ENCODE results near the gene KHDC4. TPM values are rescaled to one million over a fixed set of nuclear protein-coding genes. Genes with fewer than 3 reads are reported as not detected.
"Not testable (repeated sequence)": the region's sequence is repeated elsewhere in the genome, so short reads cannot be mapped to it uniquely, and the experiment has no call there.

KHDC4 gene
- total RNA-seq, 2 experiments from 2014 or later: 82.3 to 87.2 TPM

DNA sequence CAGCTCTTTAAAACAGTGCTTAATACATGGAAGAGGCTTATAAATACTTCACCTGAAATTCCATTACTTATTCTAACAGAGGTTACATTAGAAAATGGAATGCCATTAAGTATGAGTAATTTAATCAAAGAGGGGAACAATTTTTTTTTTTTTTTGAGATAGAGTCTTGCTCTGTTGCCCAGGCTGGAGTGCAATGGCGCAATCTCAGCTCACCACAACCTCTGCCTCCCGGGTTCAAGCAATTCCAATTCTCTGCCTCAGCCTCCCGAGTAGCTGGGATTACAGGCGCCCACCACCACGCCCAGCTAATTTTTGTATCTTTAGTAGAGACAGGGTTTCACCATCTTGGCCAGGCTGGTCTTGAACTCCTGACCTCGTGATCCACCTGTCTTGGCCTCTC lies 38.6 kb downstream of the KHDC4 start:
- CTCF ChIA-PET: interaction anchor here (0.6 to 0.7 kb wide), 2 partner anchors 122 to 401 kb away, joined by 4 read pairs; no protein-coding TSS in a partner anchor
- H3K4me3 Mint-ChIP-seq; H3K9me3 Mint-ChIP-seq; H3K27ac Mint-ChIP-seq; intact Hi-C loops (cut with micrococcal nuclease); DNase-seq; H3K27me3 Mint-ChIP-seq (ENCODE audit: low read depth): not testable (repeated sequence)
- H3K4me1 Mint-ChIP-seq (ENCODE audit: low read depth): peaks cover 15% of the 10 kb centered on the region
- H3K36me3 Mint-ChIP-seq (ENCODE audit: low read depth): peaks cover 16% of the 10 kb centered on the region

DNA sequence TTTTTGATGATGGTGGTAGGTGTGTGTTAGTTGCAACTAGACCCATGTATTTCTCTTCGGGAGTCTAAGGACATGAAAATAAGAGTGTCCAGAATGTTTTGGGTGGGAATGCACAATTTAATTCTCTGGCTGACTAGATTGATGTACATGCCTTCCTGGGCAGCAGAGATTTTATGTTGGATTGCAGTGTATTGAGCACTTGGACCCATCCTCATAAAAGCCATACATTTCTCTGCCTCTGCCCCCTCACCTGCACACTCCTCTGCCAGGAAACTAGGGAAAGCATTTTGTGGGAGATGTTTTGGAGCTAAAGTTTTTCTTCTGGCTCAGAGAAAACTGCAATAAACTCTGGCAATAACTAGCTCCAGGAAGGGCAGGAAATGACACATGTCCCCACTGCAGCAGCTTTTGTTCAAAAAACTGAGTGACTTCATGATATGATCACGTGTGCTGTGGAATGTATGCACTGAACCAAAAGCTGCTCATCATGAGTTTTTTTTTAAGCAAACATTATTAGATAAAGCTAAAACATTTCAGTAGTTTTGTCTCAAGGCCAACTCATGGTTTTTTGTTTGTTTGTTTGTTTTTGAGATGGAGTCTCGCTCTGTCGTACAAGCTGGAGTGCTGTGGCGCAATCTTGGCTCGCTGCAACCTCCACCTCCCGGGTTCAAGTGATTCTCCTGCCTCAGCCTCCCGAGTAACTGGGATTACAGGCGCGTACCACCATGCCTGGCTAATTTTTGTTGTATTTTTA lies 40.6 kb downstream of the KHDC4 start:
- intact Hi-C loops (cut with micrococcal nuclease): loop anchor here (1.0 kb wide), 1 partner anchor 34 kb away; the partner anchor contains the start of gene SYT11
- DNase-seq: peak; percentile 54
- peaks cover 10% of the 10 kb centered on the region for H3K36me3 Mint-ChIP-seq (ENCODE audit: low read depth)
- H3K4me1 Mint-ChIP-seq (ENCODE audit: low read depth): peaks cover 15% of the 10 kb centered on the region
- H3K9me3 Mint-ChIP-seq: no peaks in the 10 kb centered on the region
- CTCF ChIA-PET: interaction anchor here (0.6 to 1.1 kb wide), 5 partner anchors 32 to 356 kb away, joined by 3 read pairs; no protein-coding TSS in a partner anchor
- no peaks in the 10 kb centered on the region for H3K27me3 Mint-ChIP-seq (ENCODE audit: low read depth)
- no peak overlapping the region for H3K4me3 Mint-ChIP-seq
- peak overlapping the region; percentile 71 for H3K27ac Mint-ChIP-seq

DNA sequence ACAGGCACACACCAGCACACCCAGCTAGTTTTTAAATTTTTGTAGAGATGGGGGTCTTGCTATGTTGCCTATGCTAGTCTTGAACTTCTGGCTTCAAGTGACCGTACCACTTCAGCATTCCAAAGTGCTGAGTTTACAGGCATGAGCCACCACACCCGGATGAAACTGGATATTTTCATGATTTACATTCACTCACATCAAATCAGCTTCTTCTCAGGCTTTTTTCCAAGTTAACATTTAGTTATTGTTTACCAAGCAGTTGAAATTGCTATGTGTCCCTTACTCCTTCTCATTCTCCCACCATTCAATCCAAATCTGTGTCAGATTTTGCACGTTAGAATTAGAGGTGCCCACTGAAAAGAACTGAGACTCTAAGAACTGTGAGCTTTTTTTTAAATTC lies 41.4 kb downstream of the KHDC4 start:
- intact Hi-C loops (cut with micrococcal nuclease): loop anchor here (1.0 kb wide), 1 partner anchor 33 kb away; the partner anchor contains the start of gene SYT11
- peak overlapping the region; percentile 71 for H3K27ac Mint-ChIP-seq
- H3K36me3 Mint-ChIP-seq (ENCODE audit: low read depth): peaks cover 9% of the 10 kb centered on the region
- H3K9me3 Mint-ChIP-seq: no peaks in the 10 kb centered on the region
- no peaks in the 10 kb centered on the region for H3K27me3 Mint-ChIP-seq (ENCODE audit: low read depth)
- no peak for DNase-seq
- no peak overlapping the region for H3K4me3 Mint-ChIP-seq
- CTCF ChIA-PET: interaction anchor here (0.9 kb wide), 1 partner anchor 96 kb away, joined by 3 read pairs; no protein-coding TSS in a partner anchor
- H3K4me1 Mint-ChIP-seq (ENCODE audit: low read depth): peaks cover 15% of the 10 kb centered on the region

DNA sequence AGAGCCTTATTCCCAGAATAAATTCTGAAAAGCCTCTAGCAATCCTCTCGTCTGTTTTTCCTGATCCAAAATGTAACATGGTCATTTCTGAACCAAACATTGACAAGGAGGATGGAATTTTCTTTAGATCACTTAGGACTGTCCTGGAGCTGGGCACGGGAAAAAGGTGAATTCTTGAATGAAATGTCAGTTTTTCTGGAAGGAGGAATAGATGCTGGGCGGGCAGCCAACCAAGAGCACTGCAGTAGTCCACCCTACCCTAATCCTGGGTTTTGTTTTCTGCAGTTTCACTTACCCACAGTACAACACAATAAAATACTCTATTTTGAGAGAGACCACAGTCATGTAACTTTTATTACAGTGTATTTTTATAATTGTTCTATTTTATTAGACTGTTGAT lies 44.0 kb downstream of the KHDC4 start:
- CTCF ChIA-PET: interaction anchor here (0.7 kb wide), 1 partner anchor 21 kb away, joined by 3 read pairs; no protein-coding TSS in a partner anchor
- Mint-ChIP-seq H3K4me1 (ENCODE audit: low read depth) (peaks cover 15% of the 10 kb centered on the region), H3K27me3 (ENCODE audit: low read depth) (no peaks in the 10 kb centered on the region), H3K27ac (no peak overlapping the region), H3K9me3 (no peaks in the 10 kb centered on the region), H3K36me3 (ENCODE audit: low read depth) (no peaks in the 10 kb centered on the region), H3K4me3 (no peak overlapping the region)
- intact Hi-C loops (cut with micrococcal nuclease): no loop called here
- DNase-seq: no peak

DNA sequence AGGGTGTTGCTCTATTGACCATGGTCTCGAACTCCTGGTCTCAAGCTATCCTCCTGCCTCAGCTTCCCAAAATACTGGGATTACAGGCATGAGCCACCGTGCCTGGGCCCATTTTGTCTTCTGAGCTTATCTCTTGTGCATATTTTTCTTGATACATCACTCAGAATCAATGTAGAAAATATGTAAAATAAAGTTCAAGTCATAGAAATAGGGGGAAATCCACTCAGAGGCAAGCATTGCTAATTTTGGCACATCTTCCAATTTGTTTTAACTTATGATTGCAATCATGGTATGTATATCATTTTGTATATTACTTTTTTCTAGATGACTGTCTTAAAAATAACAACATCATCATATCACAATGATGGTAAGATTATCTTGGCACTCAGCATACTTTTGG lies 44.6 kb downstream of the KHDC4 start:
- peaks cover 15% of the 10 kb centered on the region for H3K4me1 Mint-ChIP-seq (ENCODE audit: low read depth)
- H3K27ac Mint-ChIP-seq: no peak overlapping the region
- no peak overlapping the region for H3K4me3 Mint-ChIP-seq
- no peaks in the 10 kb centered on the region for H3K9me3 Mint-ChIP-seq
- H3K36me3 Mint-ChIP-seq (ENCODE audit: low read depth): no peaks in the 10 kb centered on the region
- H3K27me3 Mint-ChIP-seq (ENCODE audit: low read depth): no peaks in the 10 kb centered on the region
- no peak for DNase-seq
- CTCF ChIA-PET: interaction anchor here (0.7 kb wide), 1 partner anchor 92 kb away, joined by 3 read pairs; no protein-coding TSS in a partner anchor
- intact Hi-C loops (cut with micrococcal nuclease): no loop called here

DNA sequence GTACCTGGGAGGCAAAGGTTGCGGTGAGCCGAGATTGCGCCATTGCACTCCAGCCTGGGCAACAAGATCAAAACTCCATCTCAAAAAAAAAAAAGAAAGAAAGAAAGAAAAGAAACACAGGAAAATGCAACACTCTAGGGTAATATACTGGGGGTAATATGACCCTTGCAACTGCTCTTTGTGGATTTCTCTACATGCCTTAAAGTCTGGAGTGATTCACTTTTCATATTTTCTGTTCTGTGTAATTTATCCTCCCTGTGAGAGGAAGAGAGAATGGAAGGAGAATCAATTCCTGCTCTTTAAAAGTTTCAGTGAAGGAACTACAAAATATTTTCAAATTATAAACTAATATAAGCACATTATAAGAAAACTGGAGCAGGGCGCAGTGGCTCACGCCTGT lies 45.7 kb downstream of the KHDC4 start:
- Mint-ChIP-seq H3K9me3 (no peaks in the 10 kb centered on the region), H3K4me1 (ENCODE audit: low read depth) (peaks cover 8% of the 10 kb centered on the region), H3K36me3 (ENCODE audit: low read depth) (no peaks in the 10 kb centered on the region), H3K27me3 (ENCODE audit: low read depth) (no peaks in the 10 kb centered on the region), H3K4me3 (no peak overlapping the region), H3K27ac (no peak overlapping the region)
- intact Hi-C loops (cut with micrococcal nuclease): no loop called here
- CTCF ChIA-PET: no interaction called here
- no peak for DNase-seq

DNA sequence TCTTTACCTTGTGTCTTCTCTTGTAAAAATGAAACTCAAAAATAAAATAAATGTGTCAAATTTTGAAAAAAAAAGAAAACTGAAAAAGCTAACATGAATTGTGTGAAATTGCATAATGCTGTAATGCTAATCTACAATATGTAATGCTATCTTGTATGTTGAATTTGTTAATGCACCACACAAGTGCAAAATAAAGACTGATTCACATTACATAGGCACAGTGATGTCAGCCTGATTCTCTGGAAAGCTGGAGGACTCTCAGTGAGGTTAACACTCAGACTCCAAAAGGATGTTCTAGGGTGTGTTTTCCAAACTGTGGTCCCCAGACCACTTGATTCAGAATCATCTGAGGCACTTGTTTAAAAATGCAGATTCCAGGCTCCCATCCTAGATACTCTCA lies 49.2 kb downstream of the KHDC4 start:
- H3K27ac Mint-ChIP-seq: no peak overlapping the region
- intact Hi-C loops (cut with micrococcal nuclease): no loop called here
- no peaks in the 10 kb centered on the region for H3K36me3 Mint-ChIP-seq (ENCODE audit: low read depth)
- no peaks in the 10 kb centered on the region for H3K9me3 Mint-ChIP-seq
- no peaks in the 10 kb centered on the region for H3K27me3 Mint-ChIP-seq (ENCODE audit: low read depth)
- no peaks in the 10 kb centered on the region for H3K4me1 Mint-ChIP-seq (ENCODE audit: low read depth)
- H3K4me3 Mint-ChIP-seq: no peak overlapping the region
- CTCF ChIA-PET: no interaction called here
- DNase-seq: no peak

DNA sequence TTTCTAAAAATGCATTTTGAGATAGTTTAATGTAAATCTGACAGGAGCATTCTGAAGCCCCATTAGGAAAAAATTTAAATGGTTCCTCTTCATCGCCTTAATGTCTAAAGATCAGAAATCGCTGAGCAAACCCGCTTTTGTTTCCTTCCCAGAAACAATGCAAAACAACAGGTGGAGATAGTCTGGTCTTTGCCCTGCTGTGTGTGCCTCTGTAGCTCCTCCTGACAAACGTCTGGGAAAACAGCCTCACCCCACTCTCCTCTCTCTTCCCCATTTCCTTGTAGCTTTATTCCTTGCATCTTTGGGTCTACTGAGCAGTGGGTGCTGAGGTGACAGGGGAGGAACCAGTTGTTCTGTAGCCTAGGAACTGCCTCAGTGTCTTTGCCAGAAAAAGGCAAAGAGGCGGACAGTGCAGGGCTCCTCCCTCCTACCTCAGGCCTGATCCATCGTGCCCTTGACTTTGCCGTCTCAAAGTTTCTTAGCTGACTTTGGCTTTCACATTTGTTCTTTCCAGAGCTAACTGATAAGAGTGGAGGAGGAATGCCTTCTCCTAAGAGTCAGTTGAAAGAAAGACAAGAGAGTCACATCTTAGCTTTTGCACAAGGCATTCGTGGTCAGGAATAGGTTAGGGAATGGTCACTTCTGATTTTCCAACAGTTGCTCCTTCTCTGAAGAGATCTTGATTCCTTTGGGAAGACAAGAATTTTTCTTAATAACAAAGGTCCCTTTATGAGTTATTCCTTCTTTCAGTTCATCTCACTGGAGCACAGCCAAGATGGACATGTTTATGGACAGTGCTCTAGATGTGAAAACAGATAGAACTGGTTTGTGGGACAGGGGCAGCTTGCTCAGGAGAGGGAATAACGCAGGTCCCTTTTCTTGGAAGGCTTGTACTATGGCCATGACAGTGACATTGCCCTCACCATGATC lies 49.9 kb downstream of the KHDC4 start:
- CTCF ChIA-PET: no interaction called here
- H3K27ac Mint-ChIP-seq: no peak overlapping the region

DNA sequence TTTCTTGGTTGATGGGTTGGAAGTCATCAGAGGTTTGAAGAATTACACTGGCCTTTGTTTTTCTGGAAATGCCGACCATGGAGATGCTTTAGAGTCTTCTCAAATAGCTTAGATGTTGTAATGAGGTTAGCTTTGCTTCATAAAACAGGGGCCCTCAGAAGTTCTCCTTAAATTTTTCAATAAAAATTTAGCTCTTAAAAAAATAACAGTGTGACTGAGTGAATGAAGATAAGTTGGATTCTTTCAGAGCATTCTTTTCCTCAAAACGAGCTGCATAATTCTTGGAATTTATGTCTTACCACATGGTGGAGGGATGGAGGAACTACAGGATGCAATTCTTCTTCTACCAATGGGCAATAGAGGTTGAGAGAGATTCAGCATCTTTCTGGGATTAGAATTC lies 51.4 kb downstream of the KHDC4 start:
- H3K9me3 Mint-ChIP-seq: no peaks in the 10 kb centered on the region
- intact Hi-C loops (cut with micrococcal nuclease): no loop called here
- DNase-seq: no peak
- H3K4me3 Mint-ChIP-seq: no peak overlapping the region
- H3K27me3 Mint-ChIP-seq (ENCODE audit: low read depth): no peaks in the 10 kb centered on the region
- CTCF ChIA-PET: interaction anchor here (0.8 to 1.7 kb wide), 4 partner anchors 21 to 184 kb away, joined by 3 to 6 read pairs (median 4); no protein-coding TSS in a partner anchor
- H3K27ac Mint-ChIP-seq: no peak overlapping the region
- H3K4me1 Mint-ChIP-seq (ENCODE audit: low read depth): no peaks in the 10 kb centered on the region
- no peaks in the 10 kb centered on the region for H3K36me3 Mint-ChIP-seq (ENCODE audit: low read depth)

More for the DNA sequence above, 49.9 kb downstream of the KHDC4 start:
- intact Hi-C loops (cut with micrococcal nuclease): no loop called here
- H3K36me3 Mint-ChIP-seq (ENCODE audit: low read depth): no peaks in the 10 kb centered on the region
- no peaks in the 10 kb centered on the region for H3K9me3 Mint-ChIP-seq
- DNase-seq: no peak
- no peak overlapping the region for H3K4me3 Mint-ChIP-seq
- no peaks in the 10 kb centered on the region for H3K4me1 Mint-ChIP-seq (ENCODE audit: low read depth)
- no peaks in the 10 kb centered on the region for H3K27me3 Mint-ChIP-seq (ENCODE audit: low read depth)

DNA sequence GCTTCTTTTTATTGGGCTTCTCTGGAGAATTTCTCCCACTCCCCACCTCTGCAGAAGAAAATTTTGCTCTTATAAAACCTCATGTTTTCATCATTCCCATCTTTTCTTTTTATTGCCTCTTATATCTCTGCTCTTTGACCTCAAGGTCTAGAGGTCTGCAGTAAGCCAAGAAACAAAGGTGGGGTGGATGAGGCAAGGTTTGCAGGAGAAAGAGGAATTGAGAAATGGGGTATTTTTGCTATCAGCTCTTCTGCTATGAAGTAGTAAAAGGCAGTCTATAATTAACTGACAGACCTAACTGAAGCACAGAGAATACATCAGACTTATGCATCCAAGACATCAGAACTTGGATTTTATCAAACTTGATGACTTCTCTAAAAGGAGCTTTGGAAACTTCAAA lies 52.0 kb downstream of the KHDC4 start:
- intact Hi-C loops (cut with micrococcal nuclease): no loop called here
- H3K9me3 Mint-ChIP-seq: no peaks in the 10 kb centered on the region
- CTCF ChIA-PET: interaction anchor here (0.8 to 1.7 kb wide), 3 partner anchors 20 to 184 kb away, joined by 3 to 6 read pairs (median 4); no protein-coding TSS in a partner anchor

DNA sequence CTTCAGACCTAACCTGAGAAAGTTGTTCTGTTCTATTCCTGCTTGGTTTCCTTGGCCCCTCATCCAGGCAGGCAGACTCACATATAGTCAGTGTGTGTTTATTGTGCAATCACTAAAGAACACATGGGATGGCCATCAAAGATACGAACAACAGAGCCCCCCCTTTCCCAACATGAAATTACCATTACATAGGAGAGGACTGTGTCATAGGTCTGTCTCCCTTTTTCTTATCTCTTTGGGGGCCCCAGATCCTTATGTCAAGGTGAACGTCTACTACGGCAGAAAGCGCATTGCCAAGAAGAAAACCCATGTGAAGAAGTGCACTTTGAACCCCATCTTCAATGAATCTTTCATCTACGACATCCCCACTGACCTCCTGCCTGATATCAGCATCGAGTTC lies 53.3 kb downstream of the KHDC4 start:
- Mint-ChIP-seq H3K36me3 (ENCODE audit: low read depth) (no peaks in the 10 kb centered on the region), H3K27me3 (ENCODE audit: low read depth) (no peaks in the 10 kb centered on the region), H3K9me3 (no peaks in the 10 kb centered on the region), H3K4me1 (ENCODE audit: low read depth) (no peaks in the 10 kb centered on the region), H3K27ac (no peak overlapping the region), H3K4me3 (no peak overlapping the region)
- DNase-seq: no peak
- intact Hi-C loops (cut with micrococcal nuclease): no loop called here
- CTCF ChIA-PET: no interaction called here

More for the DNA sequence above, 52.0 kb downstream of the KHDC4 start:
- Mint-ChIP-seq H3K4me1 (ENCODE audit: low read depth) (no peaks in the 10 kb centered on the region), H3K27me3 (ENCODE audit: low read depth) (no peaks in the 10 kb centered on the region), H3K36me3 (ENCODE audit: low read depth) (no peaks in the 10 kb centered on the region), H3K27ac (no peak overlapping the region), H3K4me3 (no peak overlapping the region)
- DNase-seq: no peak

DNA sequence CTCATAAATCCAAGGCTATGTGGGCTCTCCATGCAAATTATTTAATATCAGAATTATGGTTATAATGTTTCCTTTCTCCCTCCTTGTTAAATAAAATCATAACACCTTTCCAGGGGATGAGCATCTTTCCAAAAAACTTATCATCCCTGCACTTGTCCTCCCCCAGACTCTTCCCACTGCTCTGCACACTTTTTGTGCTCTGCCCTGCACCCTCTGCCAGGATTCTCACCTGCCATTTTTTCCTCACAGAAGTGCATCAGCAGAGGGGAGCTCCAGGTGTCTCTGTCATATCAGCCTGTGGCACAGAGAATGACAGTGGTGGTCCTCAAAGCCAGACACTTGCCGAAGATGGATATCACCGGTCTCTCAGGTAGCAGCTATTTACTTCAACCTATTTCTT lies 54.0 kb downstream of the KHDC4 start:
- H3K4me1 Mint-ChIP-seq (ENCODE audit: low read depth): no peaks in the 10 kb centered on the region
- no peak for DNase-seq
- H3K27me3 Mint-ChIP-seq (ENCODE audit: low read depth): no peaks in the 10 kb centered on the region
- no peaks in the 10 kb centered on the region for H3K36me3 Mint-ChIP-seq (ENCODE audit: low read depth)
- no peak overlapping the region for H3K4me3 Mint-ChIP-seq
- H3K27ac Mint-ChIP-seq: no peak overlapping the region
- intact Hi-C loops (cut with micrococcal nuclease): no loop called here
- CTCF ChIA-PET: no interaction called here
- H3K9me3 Mint-ChIP-seq: no peaks in the 10 kb centered on the region
